PC-9 (cell line): ENCODE data around the gene CCR5AS.

Source experiments
- BruUV-seq: library from RNA; stranded (reverse); fragments of 400-500 nt; replicated peaks from 2 replicates; lab custom pipeline; 2021; lab: Mats Ljungman, UMichigan
- CTCF ChIA-PET: fragments of 300-600 bp; sonication (Branson Sonifier 250); formaldehyde crosslinking; loops from one replicate; lab custom pipeline; 2022; ENCODE audit warnings: antibody characterized with exemption; lab: Charles Lee
- POLR2A ChIA-PET: fragments of 300-600 bp; sonication (Branson Sonifier 250); formaldehyde crosslinking; loops from one replicate; lab custom pipeline; 2022; ENCODE audit warnings: antibody characterized with exemption; ENCODE audit not compliant: unreplicated experiment; lab: Charles Lee
- DNase-seq, 2 experiments: peaks; one replicate each; pipeline versions ENCODE4 v3.0.0 to v3.0.0-alpha.2; 2015 to 2022; ENCODE audit warnings: mixed read lengths in 1 of 2
- H2AFZ ChIP-seq: fragments of 200-600 bp; sonication (generic); 2 replicates; pipeline ENCODE4 v1.8.1; 2017; ENCODE audit warnings: antibody characterized with exemption
- H3F3A ChIP-seq: fragments of 200-600 bp; sonication (generic); 2 replicates; pipeline ENCODE4 v1.8.1; 2017; ENCODE audit warnings: antibody characterized with exemption, mild to moderate bottlenecking, low read depth; ENCODE audit not compliant: insufficient read depth
- H3K27ac ChIP-seq: fragments of 200-600 bp; sonication (generic); 2 replicates; pipeline ENCODE4 v1.6.1; 2016; ENCODE audit warnings: mixed run types
- H3K27me3 ChIP-seq: fragments of 200-600 bp; sonication (generic); 2 replicates; pipeline ENCODE4 v1.6.1; 2016; ENCODE audit warnings: low read depth, mixed run types; ENCODE audit not compliant: insufficient read depth
- H3K36me3 ChIP-seq: fragments of 200-600 bp; sonication (generic); 2 replicates; pipeline ENCODE4 v1.6.1; 2016; ENCODE audit warnings: low read depth, mixed run types
- H3K4me1 ChIP-seq: fragments of 200-600 bp; sonication (generic); replicated peaks from 2 replicates; pipeline ENCODE4 v1.6.1; 2016; ENCODE audit warnings: mixed run types; ENCODE audit not compliant: insufficient read depth
- H3K4me2 ChIP-seq: fragments of 200-600 bp; sonication (generic); 2 replicates; pipeline ENCODE4 v1.6.1; 2017; ENCODE audit warnings: mixed run types
- H3K4me3 ChIP-seq: fragments of 200-600 bp; sonication (generic); 2 replicates; pipeline ENCODE4 v1.6.1; 2016; ENCODE audit warnings: mixed run types
- H3K79me2 ChIP-seq: fragments of 200-600 bp; sonication (generic); 2 replicates; pipeline ENCODE4 v1.6.1; 2017; ENCODE audit warnings: low read depth, mixed run types
- H3K9me2 ChIP-seq: fragments of 200-600 bp; sonication (generic); 2 replicates; pipeline ENCODE4 v1.8.1; 2017; ENCODE audit warnings: mild to moderate bottlenecking; ENCODE audit not compliant: insufficient read depth
- H3K9me3 ChIP-seq: fragments of 200-600 bp; sonication (generic); 2 replicates; pipeline ENCODE4 v1.8.1; 2016; ENCODE audit warnings: low read depth; ENCODE audit not compliant: insufficient read depth
- H4K20me1 ChIP-seq: fragments of 200-600 bp; sonication (generic); 2 replicates; pipeline ENCODE4 v1.8.1; 2017; ENCODE audit not compliant: insufficient read depth
- CTCF ChIP-seq: fragments of 200-600 bp; sonication (generic); conservative IDR thresholded peaks from 2 replicates; pipeline ENCODE4 v1.6.1; 2017; ENCODE audit warnings: mixed run types, antibody characterized with exemption, mild to moderate bottlenecking, moderate library complexity
- EZH2 ChIP-seq: fragments of 200-600 bp; sonication (generic); IDR thresholded peaks from 2 replicates; pipeline ENCODE4 v1.8.0; 2017; ENCODE audit warnings: antibody characterized with exemption, low read depth
- intact Hi-C: fragments of 100-400 bp; cut with micrococcal nuclease; formaldehyde crosslinking; loops from one replicate; pipeline ENCODE4 v1.10.0; 2022; ENCODE audit not compliant: unreplicated experiment

CCR5AS gene

DNA sequence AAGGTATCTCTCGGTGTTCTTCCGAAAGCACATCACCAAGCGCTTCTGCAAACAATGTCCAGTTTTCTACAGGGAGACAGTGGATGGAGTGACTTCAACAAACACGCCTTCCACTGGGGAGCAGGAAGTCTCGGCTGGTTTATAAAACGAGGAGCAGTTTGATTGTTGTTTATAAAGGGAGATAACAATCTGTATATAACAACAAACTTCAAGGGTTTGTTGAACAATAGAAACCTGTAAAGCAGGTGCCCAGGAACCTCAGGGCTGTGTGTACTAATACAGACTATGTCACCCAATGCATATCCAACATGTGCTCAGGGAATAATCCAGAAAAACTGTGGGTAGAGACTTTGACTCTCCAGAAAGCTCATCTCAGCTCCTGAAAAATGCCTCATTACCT lies 48.4 kb downstream of the CCR5AS start:
- H3K4me2 ChIP-seq = no peak overlapping the region
- TF ChIP-seq CTCF (no peak), EZH2 (no peak)
- peaks cover 14% of the 10 kb centered on the region for H3K4me1 ChIP-seq
- CTCF ChIA-PET = no interaction called here
- POLR2A ChIA-PET = no interaction called here
- no peak overlapping the region for H3K4me3 ChIP-seq
- no peaks in the 10 kb centered on the region for H3K79me2 ChIP-seq
- H3K36me3 ChIP-seq = no peaks in the 10 kb centered on the region
- no peaks in the 10 kb centered on the region for H4K20me1 ChIP-seq
- DNase-seq = no peak
- no peaks in the 10 kb centered on the region for H3K9me2 ChIP-seq
- no peak overlapping the region for H3K27ac ChIP-seq
- no peaks in the 10 kb centered on the region for H3K9me3 ChIP-seq
- no peak overlapping the region for H2AFZ ChIP-seq
- intact Hi-C loops = no loop called here
- no peaks in the 10 kb centered on the region for H3K27me3 ChIP-seq
- no TSS peak for BruUV-seq
- peaks cover 13% of the 10 kb centered on the region; the same call in 1 of the 2 replicates for H3F3A ChIP-seq

- Histone ChIP-seq H3F3A (peaks cover 11% of the 10 kb centered on the region; the same call in 1 of the 2 replicates), H3K4me2 (no peak overlapping the region), H3K27me3 (no peaks in the 10 kb centered on the region), H3K79me2 (no peaks in the 10 kb centered on the region), H3K4me3 (no peak overlapping the region), H3K36me3 (no peaks in the 10 kb centered on the region), H3K9me3 (no peaks in the 10 kb centered on the region), H4K20me1 (no peaks in the 10 kb centered on the region), H2AFZ (no peak overlapping the region), H3K4me1 (peaks cover 15% of the 10 kb centered on the region), H3K27ac (no peak overlapping the region), H3K9me2 (no peaks in the 10 kb centered on the region)
- CTCF ChIA-PET = no interaction called here
- DNase-seq = no peak
- no TSS peak for BruUV-seq
- TF ChIP-seq EZH2 = no peak
- TF ChIP-seq CTCF = no peak
- intact Hi-C loops = no loop called here
- POLR2A ChIA-PET = no interaction called here
Observed at GRCh38 chr3:46356909-46357308, 50.0 kb downstream of the CCR5AS start.

DNA sequence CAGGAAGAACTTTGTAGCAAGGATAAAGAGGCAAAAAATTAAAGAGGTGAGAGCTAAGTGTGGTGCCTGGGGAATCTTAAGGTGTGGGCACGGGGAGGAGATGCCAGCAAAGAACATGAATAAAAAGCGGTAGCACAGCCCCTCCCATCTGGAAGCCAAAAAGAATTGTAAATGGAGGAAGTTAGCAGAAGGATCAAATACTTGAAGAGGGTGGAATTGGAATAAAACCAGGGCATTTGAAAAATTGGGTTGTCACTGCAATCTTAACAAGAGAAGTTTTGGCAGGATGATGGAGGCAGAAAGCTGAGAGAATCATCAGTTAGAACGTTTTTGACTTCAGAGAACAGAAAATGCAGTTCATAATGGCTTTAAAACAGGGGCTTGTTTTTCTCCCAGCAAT lies 50.6 kb downstream of the CCR5AS start:
- TF ChIP-seq CTCF (no peak), EZH2 (no peak)
- Histone ChIP-seq H3K9me2 (no peaks in the 10 kb centered on the region), H2AFZ (no peak overlapping the region), H4K20me1 (no peaks in the 10 kb centered on the region), H3K4me3 (no peak overlapping the region), H3K9me3 (no peaks in the 10 kb centered on the region), H3K4me2 (no peak overlapping the region), H3K27ac (no peak overlapping the region), H3F3A (peaks cover 7% of the 10 kb centered on the region; the same call in 1 of the 2 replicates), H3K27me3 (no peaks in the 10 kb centered on the region), H3K36me3 (no peaks in the 10 kb centered on the region), H3K4me1 (peaks cover 21% of the 10 kb centered on the region), H3K79me2 (no peaks in the 10 kb centered on the region)
- DNase-seq = no peak
- ChIA-PET POLR2A (no interaction called here), CTCF (no interaction called here)
- intact Hi-C loops = no loop called here
- no TSS peak for BruUV-seq
